GM06990 (cell line): ENCODE results near the gene COL4A2.
"Not testable (repeated sequence)": the region's sequence is repeated elsewhere in the genome, so short reads cannot be mapped to it uniquely, and the experiment has no call there.

Experiments used
- DNase-seq: peaks from one replicate; pipeline ENCODE4 v3.0.0-alpha.2; 2011; ENCODE audit not compliant: insufficient read length; ENCODE audit errors: extremely low read depth
- H3K27me3 ChIP-seq: replicated peaks from 2 replicates; pipeline ENCODE4 v1.6.0; 2011; ENCODE audit warnings: low read length; ENCODE audit not compliant: control insufficient read depth, insufficient read depth
- H3K36me3 ChIP-seq: 2 replicates; pipeline ENCODE4 v1.5.1; 2011; ENCODE audit warnings: low read length; ENCODE audit not compliant: control insufficient read depth, insufficient read depth
- H3K4me3 ChIP-seq: replicated peaks from 2 replicates; pipeline ENCODE4 v1.5.1; 2011; ENCODE audit warnings: low read depth, mild to moderate bottlenecking, control low read depth, low read length
- TF ChIP-seq, protein P1 (sequence below): IDR thresholded peaks from 2 replicates; pipeline ENCODE4 v1.5.1; 2011; ENCODE audit warnings: low read length, control low read depth, mild to moderate bottlenecking, inconsistent platforms; ENCODE audit not compliant: insufficient read depth, poor library complexity, severe bottlenecking

Gene COL4A2

DNA sequence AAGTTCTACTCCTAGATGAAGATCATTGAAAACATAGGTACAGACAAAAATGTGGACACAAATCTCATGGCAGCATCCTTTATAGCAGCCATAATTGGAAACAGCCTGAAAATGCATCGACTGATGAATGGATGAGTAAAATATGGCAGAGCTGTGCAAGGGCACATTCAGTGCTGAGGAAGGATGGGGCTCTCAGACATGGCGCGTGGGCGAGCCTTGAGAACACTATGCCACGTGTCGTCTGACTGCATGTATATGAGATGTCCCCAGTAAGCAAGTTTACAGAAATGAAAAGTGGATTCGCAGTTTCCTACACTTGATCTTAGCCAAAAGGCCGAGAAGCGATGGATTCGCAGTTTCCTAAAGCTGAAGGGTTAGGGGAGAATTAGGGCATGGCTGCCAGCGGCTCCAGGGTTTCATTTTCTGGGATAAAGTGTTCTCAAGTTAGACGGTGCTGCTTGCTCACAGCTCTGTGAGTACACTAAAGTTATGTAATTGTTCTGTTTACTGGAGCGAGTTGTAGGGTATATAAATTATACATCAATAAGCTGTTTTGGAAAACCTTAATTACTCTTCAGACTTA is 176.4 kb downstream of the COL4A2 start:
- Histone ChIP-seq H3K4me3 (no peak overlapping the region), H3K27me3 (peaks cover 2% of the 10 kb centered on the region; the same call in 1 of the 2 replicates), H3K36me3 (no peaks in the 10 kb centered on the region)
- DNase-seq, result no peak
- TF ChIP-seq, protein P1, sequence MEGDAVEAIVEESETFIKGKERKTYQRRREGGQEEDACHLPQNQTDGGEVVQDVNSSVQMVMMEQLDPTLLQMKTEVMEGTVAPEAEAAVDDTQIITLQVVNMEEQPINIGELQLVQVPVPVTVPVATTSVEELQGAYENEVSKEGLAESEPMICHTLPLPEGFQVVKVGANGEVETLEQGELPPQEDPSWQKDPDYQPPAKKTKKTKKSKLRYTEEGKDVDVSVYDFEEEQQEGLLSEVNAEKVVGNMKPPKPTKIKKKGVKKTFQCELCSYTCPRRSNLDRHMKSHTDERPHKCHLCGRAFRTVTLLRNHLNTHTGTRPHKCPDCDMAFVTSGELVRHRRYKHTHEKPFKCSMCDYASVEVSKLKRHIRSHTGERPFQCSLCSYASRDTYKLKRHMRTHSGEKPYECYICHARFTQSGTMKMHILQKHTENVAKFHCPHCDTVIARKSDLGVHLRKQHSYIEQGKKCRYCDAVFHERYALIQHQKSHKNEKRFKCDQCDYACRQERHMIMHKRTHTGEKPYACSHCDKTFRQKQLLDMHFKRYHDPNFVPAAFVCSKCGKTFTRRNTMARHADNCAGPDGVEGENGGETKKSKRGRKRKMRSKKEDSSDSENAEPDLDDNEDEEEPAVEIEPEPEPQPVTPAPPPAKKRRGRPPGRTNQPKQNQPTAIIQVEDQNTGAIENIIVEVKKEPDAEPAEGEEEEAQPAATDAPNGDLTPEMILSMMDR, result no peak

DNA sequence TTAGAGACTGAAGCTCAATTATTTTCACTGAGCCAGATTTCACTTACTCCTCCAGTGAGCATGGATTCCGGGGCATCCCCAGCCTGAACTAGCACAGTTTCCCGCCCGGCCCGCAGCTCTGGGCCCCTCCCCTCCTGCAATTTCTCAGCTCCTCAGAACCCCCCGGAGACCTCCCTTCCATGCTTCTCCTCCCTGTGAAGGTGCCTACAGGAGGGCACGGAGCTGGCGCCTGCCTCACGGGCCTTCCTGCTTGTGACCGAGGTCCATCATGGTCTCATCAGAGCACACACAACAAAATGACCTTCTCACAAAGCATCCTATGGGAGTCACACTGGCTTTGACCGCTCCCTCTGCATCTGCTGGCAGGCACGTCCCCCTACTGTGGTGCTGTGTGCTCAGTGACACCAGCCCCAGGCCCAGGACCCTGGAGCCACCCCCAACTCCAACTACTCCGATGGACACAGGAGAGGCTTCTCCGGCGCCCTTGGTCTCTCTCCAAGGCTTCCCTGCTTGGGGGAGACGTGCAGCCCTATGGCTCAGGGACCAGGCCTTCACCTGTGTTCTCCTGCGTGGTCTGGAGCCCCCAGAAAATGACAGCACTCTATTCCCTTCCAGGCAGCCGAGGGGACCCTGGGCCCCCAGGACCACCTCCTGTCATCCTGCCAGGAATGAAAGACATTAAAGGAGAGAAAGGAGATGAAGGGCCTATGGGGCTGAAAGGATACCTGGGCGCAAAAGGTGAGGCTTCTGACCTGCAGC is 177.4 kb downstream of the COL4A2 start:
- no peak overlapping the region for H3K4me3 ChIP-seq
- no peak for DNase-seq
- H3K27me3 ChIP-seq, result peaks cover 2% of the 10 kb centered on the region; the same call in 1 of the 2 replicates
- TF ChIP-seq, protein P1, result no peak
- no peaks in the 10 kb centered on the region for H3K36me3 ChIP-seq

DNA sequence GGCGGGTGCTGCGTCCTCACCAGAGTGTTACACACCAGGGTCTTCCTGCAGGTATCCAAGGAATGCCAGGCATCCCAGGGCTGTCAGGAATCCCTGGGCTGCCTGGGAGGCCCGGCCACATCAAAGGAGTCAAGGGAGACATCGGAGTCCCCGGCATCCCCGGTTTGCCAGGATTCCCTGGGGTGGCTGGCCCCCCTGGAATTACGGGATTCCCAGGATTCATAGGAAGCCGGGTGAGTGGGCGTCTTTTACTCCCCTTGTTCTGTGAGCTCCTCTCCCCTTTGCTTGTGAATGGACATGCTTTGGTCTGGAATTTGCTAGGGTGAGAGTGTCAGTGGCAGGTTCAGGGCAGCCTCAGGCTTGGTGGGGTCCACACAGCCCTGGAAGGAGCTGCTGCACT is 178.5 kb downstream of the COL4A2 start:
- DNase-seq, result no peak
- Histone ChIP-seq H3K36me3 (no peaks in the 10 kb centered on the region), H3K4me3 (no peak overlapping the region), H3K27me3 (peaks cover 2% of the 10 kb centered on the region; the same call in 1 of the 2 replicates)
- TF ChIP-seq, protein P1, result no peak

- TF ChIP-seq, protein P1, result no peak
- DNase-seq, result no peak
- H3K36me3 ChIP-seq, result no peaks in the 10 kb centered on the region
- H3K27me3 ChIP-seq, result peaks cover 2% of the 10 kb centered on the region; the same call in 1 of the 2 replicates
- no peak overlapping the region for H3K4me3 ChIP-seq
Measured at GRCh38 chr13:110486061-110486715, 179.1 kb downstream of the COL4A2 start.

GRCh38 chr13:110486880-110487279 is 179.8 kb downstream of the COL4A2 start:
- not testable (repeated sequence) for H3K36me3 ChIP-seq, DNase-seq, H3K27me3 ChIP-seq, H3K4me3 ChIP-seq
